Neural progenitor cell (in vitro differentiated cells): ENCODE data around the gene ZNF106.

ENCODE experiments used
- CTCF ChIP-seq: fragments of 200-600 bp; sonication (generic); IDR thresholded peaks from 2 replicates; pipeline ENCODE4 v1.5.1; 2017; ENCODE audit warnings: antibody characterized with exemption, mild to moderate bottlenecking
- EZH2 ChIP-seq: fragments of 200-600 bp; sonication (generic); IDR thresholded peaks from 2 replicates; pipeline ENCODE4 v1.6.1; 2017; ENCODE audit warnings: antibody characterized with exemption, mild to moderate bottlenecking, moderate library complexity

DNA sequence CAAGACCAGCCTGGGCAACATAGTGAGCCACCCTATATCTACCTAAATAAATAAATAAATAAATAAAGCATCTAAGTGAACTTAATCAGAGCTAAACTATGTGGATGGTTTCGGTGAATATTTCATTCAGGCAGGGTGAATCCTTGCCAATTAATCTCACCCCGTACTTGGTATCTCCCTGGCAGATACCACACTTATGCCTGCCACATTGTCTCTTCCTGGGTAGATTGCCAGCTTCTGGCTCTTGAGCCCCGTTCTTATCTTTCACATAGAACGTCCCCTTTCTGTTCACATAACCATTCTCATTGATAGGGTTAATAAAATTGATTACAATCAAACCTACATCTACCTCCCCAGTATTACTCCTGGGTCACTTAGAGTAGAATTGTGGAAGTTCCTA, 11.5 kb upstream of the ZNF106 start:
- no peak for TF ChIP-seq CTCF
- no peak for TF ChIP-seq EZH2
